ENCODE measurements around the gene CHAC1.

- TF ChIP-seq CTCF (IDR thresholded peaks at IDR 0.05) = no peak
- TF ChIP-seq POLR2A (IDR thresholded peaks at IDR 0.05) = no peak
Observed at GRCh38 chr15:40927873-40928806, 25.1 kb upstream of the CHAC1 start.

All from right lobe of liver (tissue), 4 donors.